ENCODE measurements around the gene PPP4R2. TPM values are rescaled to one million over a fixed set of nuclear protein-coding genes. Genes with fewer than 3 reads are reported as not detected.
"Not testable (repeated sequence)": the region's sequence is repeated elsewhere in the genome, so short reads cannot be mapped to it uniquely, and the experiment has no call there.

The PPP4R2 gene
- total RNA-seq, 1 donor from 2014 or later: 65.7 TPM

DNA sequence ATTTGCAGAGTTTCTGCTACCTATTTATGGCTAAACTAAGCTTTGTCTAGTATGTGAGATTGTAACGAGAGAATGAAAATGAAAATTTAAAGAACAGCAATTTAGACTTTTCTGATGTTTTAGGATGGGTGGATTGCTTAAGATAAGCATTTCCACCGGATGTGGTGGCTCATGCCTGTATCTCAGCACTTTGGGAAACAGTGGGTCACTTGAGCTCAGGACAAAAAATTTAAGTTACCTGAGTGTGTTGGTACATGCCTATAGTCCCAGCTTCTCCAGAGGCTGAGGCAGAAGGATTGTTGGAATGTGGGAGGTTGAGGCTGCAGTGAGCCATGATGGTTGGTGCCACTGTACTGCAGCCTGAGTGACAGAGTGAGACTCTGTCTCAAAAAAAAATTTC lies 3.3 kb downstream of the PPP4R2 start:
- intact Hi-C loops (cut with DNase I): no loop called here
- Histone ChIP-seq H3K36me3 (peaks cover 44% of the 10 kb centered on the region), H3K4me3 (peak overlapping the region; percentile 90), H3K27me3 (ENCODE audit: low read depth) (no peaks in the 10 kb centered on the region), H3K27ac (peak overlapping the region; percentile 16), H3K4me1 (peaks cover 57% of the 10 kb centered on the region), H3K9me3 (no peaks in the 10 kb centered on the region)
- ATAC-seq (no peak), DNase-seq (no peak)
- TF ChIP-seq, protein P1, sequence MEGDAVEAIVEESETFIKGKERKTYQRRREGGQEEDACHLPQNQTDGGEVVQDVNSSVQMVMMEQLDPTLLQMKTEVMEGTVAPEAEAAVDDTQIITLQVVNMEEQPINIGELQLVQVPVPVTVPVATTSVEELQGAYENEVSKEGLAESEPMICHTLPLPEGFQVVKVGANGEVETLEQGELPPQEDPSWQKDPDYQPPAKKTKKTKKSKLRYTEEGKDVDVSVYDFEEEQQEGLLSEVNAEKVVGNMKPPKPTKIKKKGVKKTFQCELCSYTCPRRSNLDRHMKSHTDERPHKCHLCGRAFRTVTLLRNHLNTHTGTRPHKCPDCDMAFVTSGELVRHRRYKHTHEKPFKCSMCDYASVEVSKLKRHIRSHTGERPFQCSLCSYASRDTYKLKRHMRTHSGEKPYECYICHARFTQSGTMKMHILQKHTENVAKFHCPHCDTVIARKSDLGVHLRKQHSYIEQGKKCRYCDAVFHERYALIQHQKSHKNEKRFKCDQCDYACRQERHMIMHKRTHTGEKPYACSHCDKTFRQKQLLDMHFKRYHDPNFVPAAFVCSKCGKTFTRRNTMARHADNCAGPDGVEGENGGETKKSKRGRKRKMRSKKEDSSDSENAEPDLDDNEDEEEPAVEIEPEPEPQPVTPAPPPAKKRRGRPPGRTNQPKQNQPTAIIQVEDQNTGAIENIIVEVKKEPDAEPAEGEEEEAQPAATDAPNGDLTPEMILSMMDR (IDR thresholded peaks at IDR 0.05): no peak

DNA sequence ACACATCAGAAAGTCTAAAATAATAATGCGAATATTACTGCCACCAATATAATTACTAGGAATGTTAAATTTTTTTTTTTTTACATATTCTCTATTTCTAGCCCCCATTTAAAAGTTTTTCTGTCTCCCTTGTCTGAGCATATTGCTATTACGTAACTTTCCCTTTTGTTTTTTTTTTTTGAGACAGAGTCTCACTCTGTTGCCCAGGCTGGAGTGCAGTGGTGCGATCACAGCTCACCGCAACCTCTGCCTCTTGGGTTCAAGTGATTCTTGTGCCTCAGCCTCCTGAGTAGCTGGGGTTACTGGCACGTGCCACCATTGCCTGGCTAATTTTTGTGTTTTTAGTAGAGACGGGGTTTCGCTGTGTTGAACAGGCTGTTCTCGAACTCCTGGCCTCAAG lies 6.4 kb downstream of the PPP4R2 start:
- H3K4me1 ChIP-seq: peaks cover 47% of the 10 kb centered on the region
- H3K9me3 ChIP-seq; DNase-seq; ATAC-seq; H3K4me3 ChIP-seq; H3K27ac ChIP-seq; intact Hi-C loops (cut with DNase I); H3K27me3 ChIP-seq (ENCODE audit: low read depth): not testable (repeated sequence)
- peaks cover 65% of the 10 kb centered on the region for H3K36me3 ChIP-seq

DNA sequence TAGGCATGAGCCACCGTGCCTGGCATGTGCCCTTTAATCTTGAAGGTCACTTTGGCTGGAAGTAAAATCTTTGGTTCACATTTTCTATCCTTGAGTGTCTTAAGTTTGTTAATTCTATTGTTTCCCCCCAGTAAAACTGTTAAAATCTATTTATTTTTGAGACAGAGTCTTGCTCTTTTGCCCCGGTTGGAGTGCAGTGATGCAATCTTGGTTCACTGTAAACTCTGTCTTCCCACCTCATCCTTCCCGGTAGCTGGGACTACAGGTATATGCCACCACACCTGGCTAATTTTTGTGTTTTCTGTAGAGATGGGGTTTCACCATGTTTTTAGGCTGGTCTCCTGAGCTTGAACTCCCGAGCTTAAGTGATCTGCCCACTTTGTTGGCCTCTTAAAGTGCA lies 7.7 kb downstream of the PPP4R2 start:
- TF ChIP-seq, protein P1 (IDR thresholded peaks at IDR 0.05): no peak
- no peaks in the 10 kb centered on the region for H3K9me3 ChIP-seq
- no peaks in the 10 kb centered on the region for H3K27me3 ChIP-seq (ENCODE audit: low read depth)
- no peak overlapping the region for H3K4me3 ChIP-seq
- H3K27ac ChIP-seq: no peak overlapping the region
- H3K4me1 ChIP-seq: peaks cover 47% of the 10 kb centered on the region
- no peak for DNase-seq
- intact Hi-C loops (cut with DNase I): no loop called here
- ATAC-seq: no peak
- peaks cover 71% of the 10 kb centered on the region for H3K36me3 ChIP-seq

GRCh38 chr3:73007992-73008712 lies 11.5 kb downstream of the PPP4R2 start:
- Histone ChIP-seq H3K36me3 (peaks cover 43% of the 10 kb centered on the region), H3K4me3 (no peak overlapping the region), H3K4me1 (peaks cover 24% of the 10 kb centered on the region), H3K27ac (no peak overlapping the region), H3K27me3 (ENCODE audit: low read depth) (no peaks in the 10 kb centered on the region), H3K9me3 (no peaks in the 10 kb centered on the region)
- ATAC-seq (no peak), DNase-seq (no peak)
- TF ChIP-seq, protein P1 (IDR thresholded peaks at IDR 0.05): no peak
- intact Hi-C loops (cut with DNase I): no loop called here

DNA sequence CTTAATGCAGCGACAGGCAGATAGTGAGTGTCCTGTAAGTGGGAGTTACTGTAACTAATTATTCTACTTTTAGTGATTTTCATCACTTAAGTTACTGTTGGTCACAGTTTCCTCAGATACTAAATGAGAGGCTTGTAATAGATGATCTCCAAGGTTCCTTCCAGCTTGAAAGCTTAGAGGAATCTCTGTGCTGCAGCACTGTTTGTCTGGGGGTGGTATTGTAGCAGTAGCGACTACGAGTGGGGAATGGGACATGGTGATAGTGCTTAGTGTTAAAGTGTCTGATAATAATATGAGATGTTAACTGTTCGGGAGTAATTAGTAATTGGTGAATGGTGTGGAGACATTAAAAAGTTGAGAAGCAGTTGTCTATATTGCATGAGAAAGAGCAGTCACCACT lies 12.4 kb downstream of the PPP4R2 start:
- ATAC-seq (no peak), DNase-seq (no peak)
- Histone ChIP-seq H3K27ac (no peak overlapping the region), H3K4me1 (peaks cover 23% of the 10 kb centered on the region), H3K36me3 (peaks cover 37% of the 10 kb centered on the region), H3K27me3 (ENCODE audit: low read depth) (no peaks in the 10 kb centered on the region), H3K9me3 (no peaks in the 10 kb centered on the region), H3K4me3 (no peak overlapping the region)
- TF ChIP-seq, protein P1 (IDR thresholded peaks at IDR 0.05): no peak
- intact Hi-C loops (cut with DNase I): no loop called here

- TF ChIP-seq, protein P1 (IDR thresholded peaks at IDR 0.05): no peak
- intact Hi-C loops (cut with DNase I): no loop called here
- no peak overlapping the region for H3K27ac ChIP-seq
- DNase-seq (no peak), ATAC-seq (no peak)
- no peaks in the 10 kb centered on the region for H3K9me3 ChIP-seq
- no peaks in the 10 kb centered on the region for H3K27me3 ChIP-seq (ENCODE audit: low read depth)
- no peak overlapping the region for H3K4me3 ChIP-seq
- peaks cover 31% of the 10 kb centered on the region for H3K36me3 ChIP-seq
- H3K4me1 ChIP-seq: peaks cover 23% of the 10 kb centered on the region
These were observed 13.1 kb downstream of the PPP4R2 start for GRCh38 chr3:73009750-73010149.
